Measurements from ENCODE around the gene SCN4A.
"Not testable (repeated sequence)": the region's sequence is repeated elsewhere in the genome, so short reads cannot be mapped to it uniquely, and the experiment has no call there.

The SCN4A gene

GRCh38 chr17:63932721-63933120, 40.0 kb downstream of the SCN4A start:
- DNase-seq, result no peak

GRCh38 chr17:63931981-63932561, 40.6 kb downstream of the SCN4A start, which contains the start of gene CD79B:
Gene CD79B, minus strand, starts transcription at chr17:63932331. Its CDS starts 70 bp downstream, at chr17:63932261.
- peak; percentile 62 for DNase-seq

GRCh38 chr17:63930951-63931575, 41.7 kb downstream of the SCN4A start:
- DNase-seq, result peak; percentile 73

GRCh38 chr17:63929860-63930766, 42.6 kb downstream of the SCN4A start:
- no peak for DNase-seq

- no peak for DNase-seq
Measured at GRCh38 chr17:63928966-63929695, 43.6 kb downstream of the SCN4A start.

GRCh38 chr17:63928172-63928666, 44.5 kb downstream of the SCN4A start:
- DNase-seq, result no peak

GRCh38 chr17:63927464-63928171, 45.1 kb downstream of the SCN4A start:
- peak; percentile 10 for DNase-seq

GRCh38 chr17:63926164-63926563, 46.6 kb downstream of the SCN4A start:
- no peak for DNase-seq

- peak; percentile 62 for DNase-seq
Measured at GRCh38 chr17:63925615-63926014, 47.1 kb downstream of the SCN4A start.

- peak; percentile 36 for DNase-seq
Measured at GRCh38 chr17:63922402-63922801, 50.3 kb downstream of the SCN4A start.

GRCh38 chr17:63920779-63921178, 51.9 kb downstream of the SCN4A start:
- DNase-seq, result not testable (repeated sequence)

- not testable (repeated sequence) for DNase-seq
Measured at GRCh38 chr17:63920050-63920449, 52.7 kb downstream of the SCN4A start.

GRCh38 chr17:63919311-63919723, 53.4 kb downstream of the SCN4A start:
- peak; percentile 79 for DNase-seq

- DNase-seq, result not testable (repeated sequence)
Measured at GRCh38 chr17:63918789-63919305, 53.9 kb downstream of the SCN4A start, which contains the start of gene GH1. Gene GH1, minus strand, starts transcription at chr17:63918839. Its CDS starts 63 bp downstream, at chr17:63918776.

- DNase-seq, result no peak
Measured at GRCh38 chr17:63918305-63918704, 54.4 kb downstream of the SCN4A start.

GRCh38 chr17:63917646-63918045, 55.1 kb downstream of the SCN4A start:
- DNase-seq, result no peak

- not testable (repeated sequence) for DNase-seq
Measured at GRCh38 chr17:63917206-63917605, 55.5 kb downstream of the SCN4A start.

- DNase-seq, result no peak
Measured at GRCh38 chr17:63916566-63917185, 56.0 kb downstream of the SCN4A start.

- DNase-seq, result not testable (repeated sequence)
Measured at GRCh38 chr17:63915753-63916152, 57.0 kb downstream of the SCN4A start.

- DNase-seq, result no peak
Measured at GRCh38 chr17:63914471-63914870, 58.2 kb downstream of the SCN4A start.

GRCh38 chr17:63911657-63912100, 61.0 kb downstream of the SCN4A start:
- DNase-seq, result peak; percentile 53
